Femur (tissue), 1 donor: ENCODE data around the gene MYCBPAP.

ENCODE experiments used
- DNase-seq: peaks from one replicate; pipeline ENCODE4 v3.0.0-alpha.2; 2017

Gene MYCBPAP

DNA sequence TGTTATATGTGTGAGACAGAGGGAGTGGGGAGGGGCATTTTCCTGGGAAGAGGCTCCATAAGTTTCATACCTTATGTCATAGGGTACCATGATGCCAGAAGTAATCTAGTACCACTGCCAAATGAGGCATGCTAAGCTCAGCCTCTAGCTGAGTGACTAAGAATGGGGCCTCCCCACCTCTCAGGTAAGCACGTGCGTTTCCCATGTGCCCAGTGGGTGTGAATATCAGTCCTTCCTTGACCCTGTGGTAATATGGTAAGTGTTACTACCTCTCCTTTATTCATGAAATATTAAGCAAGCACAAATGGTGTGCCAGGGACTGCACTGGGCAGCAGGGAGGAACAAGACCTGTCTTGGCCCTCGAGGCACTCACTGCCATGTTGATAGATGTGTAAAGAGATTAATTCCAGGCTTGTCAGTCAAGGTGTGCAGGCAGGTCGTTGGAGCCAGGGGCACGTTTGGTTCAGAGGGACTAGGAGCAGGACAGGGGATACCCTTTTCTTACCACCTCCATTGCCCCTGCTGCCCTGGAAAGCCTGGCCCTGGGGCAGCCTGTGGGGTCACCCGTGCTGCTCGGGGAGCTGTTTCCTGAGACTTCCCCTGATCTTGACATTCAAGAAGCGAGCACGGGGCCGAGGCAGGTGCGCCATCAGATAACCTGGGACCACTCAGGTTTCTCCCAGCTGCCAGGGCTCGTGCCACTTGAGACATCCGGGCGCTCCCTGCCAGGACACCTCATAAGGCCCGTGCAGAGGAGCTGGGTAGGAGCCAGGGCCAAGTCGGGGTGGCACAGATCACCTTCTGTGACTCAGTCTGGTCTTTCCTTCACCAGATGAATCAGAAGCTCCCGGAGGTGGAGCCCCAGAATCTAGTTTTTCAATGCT lies 20.8 kb upstream of the MYCBPAP start:
- no peak for DNase-seq

DNA sequence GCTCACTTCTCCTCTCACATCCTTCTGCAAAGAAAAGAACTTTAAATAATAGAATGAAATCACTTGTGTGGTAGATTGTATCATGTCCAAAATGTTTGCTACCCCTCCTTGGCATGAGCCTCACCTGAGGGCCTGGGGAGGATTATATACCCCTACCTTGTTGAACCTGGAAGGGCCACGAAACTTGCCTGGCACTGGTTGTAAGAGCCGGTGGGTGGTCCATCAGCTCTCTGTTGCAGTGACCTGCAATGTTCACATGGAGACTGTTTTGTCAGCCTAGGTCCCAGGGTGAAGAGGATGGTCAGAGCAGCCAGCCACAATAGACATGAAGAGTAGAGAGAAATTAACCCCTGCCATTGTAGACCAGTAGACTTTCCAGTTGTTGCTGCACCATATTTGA lies 19.4 kb upstream of the MYCBPAP start:
- DNase-seq = no peak

DNA sequence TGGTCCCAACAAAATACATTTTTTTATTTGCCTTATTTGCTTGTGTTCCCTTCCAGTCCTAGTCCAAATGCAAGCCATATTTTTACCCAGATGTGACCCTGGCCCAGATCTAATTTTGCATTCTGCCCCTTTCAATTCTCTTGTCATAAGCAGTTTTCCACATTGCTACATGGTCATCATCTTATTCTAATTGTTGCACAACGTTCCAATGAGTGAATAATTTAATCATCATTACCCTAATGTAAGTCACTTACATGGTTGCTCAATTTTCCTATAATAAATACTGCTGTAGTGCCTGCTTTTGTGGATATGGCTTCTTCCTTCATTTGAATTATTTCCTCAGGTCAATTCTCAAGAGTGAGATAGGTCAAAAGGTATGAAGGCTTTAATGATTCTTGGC lies 16.7 kb upstream of the MYCBPAP start:
- DNase-seq = no peak

DNA sequence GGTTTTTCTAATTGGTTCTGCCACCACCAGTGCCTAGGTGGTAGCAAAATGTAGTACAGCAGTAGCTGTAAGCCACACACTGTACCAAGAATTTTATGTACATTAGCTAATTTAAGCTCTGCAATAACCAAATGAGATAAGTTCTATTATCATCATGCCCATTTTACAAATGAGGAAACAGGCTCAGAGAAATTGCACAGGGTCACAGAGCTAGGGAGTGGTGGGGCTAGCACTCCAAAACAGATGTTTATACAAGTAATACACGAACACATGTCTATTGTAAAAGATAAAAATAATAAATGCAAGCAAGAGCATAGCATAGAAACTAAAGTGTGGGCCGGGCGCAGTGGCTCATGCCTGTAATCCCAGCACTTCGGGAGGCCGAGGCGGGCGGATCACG lies 16.0 kb upstream of the MYCBPAP start:
- DNase-seq = no peak

DNA sequence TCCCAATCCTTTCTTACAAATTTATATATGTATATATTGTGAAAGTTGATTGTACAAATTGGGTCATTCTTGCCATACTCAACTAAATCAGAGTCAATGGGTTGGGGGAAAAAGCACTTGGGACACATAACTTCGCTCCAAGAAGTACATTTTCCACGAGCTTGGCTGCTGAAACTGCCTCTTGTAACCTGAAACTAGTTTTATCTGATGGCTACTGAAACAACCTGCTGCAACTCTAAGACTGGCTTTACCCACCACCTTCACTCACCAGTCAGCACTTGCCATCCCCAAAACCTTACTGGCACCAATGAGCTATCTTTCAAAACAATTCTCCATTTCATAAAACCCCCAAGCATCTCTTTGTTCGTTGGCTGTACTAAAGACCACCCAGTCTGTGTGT lies 14.5 kb upstream of the MYCBPAP start:
- DNase-seq = no peak

DNA sequence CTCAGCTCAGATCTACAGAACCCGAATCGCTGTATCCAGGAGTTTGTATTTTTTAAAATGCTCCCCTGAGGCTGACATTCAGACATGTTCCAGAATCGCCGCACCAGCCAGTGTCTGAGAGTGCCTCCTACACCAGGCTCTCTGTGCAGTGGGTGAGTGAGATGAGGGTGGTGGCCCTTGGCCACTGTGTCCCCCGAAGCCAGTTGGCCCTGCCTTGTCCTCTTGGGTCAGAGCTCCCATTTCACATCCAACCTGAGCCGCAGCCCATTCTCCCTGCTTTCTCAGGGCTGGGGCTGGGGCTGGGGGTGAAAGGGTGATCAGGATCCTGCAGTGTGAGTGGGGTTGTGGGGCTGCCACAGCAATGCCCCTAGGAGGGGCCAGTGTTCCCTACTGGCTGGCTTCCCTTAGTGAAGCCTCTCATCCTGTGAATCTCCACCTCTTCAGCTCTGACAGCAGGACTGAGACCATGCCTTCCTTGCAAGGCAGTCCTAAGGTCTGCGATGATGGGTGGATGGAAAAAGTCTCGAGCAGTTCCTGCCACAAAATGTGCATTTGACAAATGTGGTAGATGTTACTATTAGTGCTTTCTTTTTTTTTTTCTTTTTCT lies 12.9 kb upstream of the MYCBPAP start:
- no peak for DNase-seq

DNA sequence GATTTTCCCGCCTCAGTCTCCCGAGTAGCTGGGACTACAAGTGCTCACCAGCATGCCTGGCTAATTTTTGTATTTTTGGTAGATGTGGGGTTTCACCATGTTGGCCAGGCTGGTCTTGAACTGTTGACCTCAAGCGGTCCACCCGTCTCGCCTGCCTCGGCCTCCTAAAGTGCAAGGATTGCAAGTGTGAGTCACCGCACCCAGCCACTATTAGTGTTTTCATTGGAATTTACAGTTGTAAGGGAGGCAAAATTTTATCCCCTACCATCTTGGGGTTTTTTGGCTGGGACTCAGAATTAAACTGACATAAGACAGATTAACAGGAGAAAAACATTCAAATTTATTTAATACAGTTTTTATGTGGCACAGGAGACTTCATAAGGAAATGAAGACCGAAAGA lies 12.3 kb upstream of the MYCBPAP start:
- DNase-seq = no peak

DNA sequence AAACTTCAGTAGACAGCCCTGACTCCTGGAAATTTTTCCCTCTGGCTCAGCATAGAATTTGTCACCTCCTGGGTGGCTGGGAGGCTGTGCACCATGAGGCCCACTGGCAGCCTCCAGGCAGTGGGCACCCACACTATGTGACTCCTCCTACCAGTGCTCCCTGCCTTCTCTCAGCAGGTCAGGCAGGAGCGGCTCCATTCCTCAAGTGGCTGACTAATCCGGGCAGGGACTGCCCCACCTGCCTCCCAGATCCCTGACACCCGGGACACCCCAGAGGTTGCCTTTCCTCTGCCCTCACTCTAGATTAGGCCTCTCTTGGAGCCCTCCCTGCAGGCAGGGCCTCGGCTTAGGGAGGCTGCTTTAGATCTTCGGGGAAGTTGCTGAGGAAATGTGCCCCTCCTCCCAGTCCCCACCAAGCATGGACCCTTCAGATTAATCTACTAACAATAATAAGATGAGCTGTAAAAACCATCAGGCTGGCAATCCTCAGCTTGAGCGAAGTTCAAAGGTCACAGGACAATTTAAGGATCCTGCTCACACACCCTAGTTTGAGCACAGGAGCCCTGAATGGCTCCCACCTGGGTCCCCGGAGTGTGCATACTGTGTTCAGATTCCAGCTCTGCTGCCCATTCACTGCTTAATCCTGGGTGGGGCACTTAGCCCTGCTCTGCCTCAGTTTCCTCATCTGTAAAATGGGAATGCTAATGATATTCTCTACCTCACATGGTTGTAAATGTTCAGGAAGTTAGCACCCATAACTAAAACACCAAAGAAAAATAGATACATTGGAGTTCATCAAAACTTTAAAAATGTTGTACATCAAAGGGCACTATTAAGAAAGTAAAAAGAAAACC lies 10.0 kb upstream of the MYCBPAP start:
- no peak for DNase-seq

DNA sequence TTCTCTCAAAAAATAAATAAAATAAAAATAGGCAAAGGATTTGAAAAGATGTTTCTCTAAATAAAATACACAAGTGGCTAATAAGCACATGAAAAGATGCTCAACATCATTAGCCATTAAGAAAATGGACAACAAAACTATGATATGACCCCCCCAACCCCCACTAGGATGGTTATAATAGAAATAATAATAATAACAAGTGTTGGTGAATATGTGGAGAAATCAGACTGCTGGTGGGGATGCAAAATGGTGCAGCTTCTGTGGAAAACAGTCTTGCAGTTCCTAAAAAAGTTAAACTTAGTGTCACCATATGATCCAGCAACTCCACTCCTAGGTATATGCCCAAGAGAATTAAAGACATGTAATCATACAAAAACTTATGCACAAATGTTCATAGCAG lies 9.0 kb upstream of the MYCBPAP start:
- no peak for DNase-seq

DNA sequence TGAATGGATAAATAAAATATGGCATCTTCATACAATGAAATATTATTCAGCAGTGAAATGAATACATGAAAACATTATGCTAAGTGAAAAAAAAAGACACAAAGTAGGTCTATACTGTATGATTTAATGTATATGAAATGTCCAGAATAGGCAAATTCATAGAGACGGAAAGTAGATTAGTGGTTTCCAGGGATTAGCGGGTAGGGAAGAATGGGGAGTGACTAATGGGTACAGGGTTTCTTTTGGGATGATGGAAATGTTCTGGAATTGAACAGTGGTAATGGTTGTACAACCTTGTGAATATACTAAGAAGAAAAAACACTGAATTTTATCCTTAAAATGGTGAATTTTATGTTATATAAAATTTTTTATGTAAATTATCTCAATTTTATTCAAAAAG lies 8.5 kb upstream of the MYCBPAP start:
- DNase-seq = no peak

DNA sequence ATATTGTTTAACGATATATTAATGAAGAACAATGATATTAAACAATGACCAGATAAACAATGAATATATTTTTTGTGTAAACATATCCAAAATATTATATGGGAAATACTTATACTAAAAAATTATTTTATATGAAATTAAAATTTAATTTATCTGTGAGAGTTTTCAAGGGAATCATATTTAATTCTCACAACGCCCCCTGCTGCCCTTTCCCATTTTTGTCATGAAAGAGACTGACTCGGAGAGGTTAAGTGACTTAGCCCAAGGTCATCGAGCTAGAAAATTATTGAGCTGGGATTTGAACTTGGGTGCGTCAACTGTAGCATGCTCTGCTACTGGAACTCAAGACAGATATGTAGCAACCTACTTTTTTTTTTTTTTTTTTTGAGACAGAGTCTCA lies 7.2 kb upstream of the MYCBPAP start:
- no peak for DNase-seq

DNA sequence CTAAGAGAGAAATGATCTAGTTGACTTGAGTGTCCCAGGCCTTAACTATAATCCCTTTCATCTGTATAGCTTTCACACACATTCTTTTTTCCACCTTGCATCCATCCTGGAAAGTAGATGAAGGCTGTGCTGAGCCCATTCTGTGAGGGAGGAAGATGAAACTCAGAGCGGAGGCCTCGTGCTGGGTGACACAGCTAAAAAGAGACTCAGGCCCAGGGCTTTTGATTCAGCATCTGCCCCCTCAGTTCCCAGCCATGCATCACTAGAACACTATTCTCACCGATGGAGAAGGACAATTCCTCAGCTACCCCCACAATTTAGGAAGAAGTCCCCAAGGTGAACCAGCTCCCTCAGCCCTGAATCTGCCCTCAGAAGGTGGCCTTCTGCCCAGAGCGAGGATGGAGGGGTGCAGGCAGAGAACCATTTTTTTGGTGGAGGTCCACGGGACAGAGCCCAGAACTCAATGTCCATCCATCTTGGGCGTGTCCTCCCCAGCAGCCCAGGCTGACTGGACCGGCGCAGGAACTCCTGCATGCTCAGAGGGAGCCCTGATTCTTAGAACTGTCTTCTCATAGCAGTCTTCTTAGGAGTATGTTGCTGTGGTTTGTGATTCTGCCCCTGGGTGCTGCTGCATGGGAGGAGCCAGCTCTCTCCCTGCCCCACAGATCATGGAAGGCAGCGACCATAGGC lies 5.8 kb upstream of the MYCBPAP start:
- no peak for DNase-seq

DNA sequence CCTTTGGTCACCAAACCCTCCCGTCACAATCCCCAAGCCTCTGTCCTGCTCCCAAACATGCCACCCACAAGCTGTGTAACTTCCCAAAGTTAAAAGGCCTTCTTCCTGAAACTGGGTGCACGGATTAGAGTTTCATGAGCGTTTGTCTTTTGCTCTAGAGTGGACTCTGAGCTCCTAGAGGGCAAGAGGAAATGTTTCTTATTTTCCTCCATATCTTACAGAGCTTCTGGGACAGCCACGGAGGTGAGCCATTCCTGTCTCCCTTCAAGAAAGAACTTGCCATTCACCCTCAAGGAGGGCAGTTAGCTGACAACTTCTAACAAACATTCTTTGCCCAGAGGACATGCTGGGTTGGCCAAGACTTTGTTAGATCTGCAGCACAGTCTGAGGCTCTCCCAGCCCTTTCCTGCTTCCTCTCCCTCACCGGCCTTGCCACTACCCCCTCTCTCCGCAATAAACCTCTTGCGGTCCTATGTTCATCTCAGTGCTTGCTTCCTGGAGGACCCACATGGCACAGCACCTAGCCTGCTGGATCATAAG lies 2.6 kb upstream of the MYCBPAP start:
- no peak for DNase-seq

DNA sequence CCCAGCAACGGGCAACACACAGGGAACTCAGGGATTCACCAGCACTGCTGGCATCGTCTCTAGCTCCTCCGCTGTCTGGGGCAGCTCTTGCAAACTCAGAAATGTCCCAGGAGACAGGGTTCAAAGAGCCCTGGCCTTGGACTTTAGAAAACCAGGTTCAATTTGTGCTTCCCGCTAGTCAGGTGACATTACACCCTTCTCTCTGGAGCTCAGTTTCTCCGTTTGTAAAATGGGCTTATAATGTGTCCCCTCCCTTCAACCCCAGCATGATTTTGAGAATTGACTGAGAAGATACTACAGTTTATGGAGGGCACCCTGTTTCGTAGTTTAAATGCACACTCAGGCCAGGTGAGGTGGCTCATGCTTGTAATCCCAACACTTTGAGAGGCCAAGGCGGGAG lies 1.9 kb upstream of the MYCBPAP start:
- no peak for DNase-seq

DNA sequence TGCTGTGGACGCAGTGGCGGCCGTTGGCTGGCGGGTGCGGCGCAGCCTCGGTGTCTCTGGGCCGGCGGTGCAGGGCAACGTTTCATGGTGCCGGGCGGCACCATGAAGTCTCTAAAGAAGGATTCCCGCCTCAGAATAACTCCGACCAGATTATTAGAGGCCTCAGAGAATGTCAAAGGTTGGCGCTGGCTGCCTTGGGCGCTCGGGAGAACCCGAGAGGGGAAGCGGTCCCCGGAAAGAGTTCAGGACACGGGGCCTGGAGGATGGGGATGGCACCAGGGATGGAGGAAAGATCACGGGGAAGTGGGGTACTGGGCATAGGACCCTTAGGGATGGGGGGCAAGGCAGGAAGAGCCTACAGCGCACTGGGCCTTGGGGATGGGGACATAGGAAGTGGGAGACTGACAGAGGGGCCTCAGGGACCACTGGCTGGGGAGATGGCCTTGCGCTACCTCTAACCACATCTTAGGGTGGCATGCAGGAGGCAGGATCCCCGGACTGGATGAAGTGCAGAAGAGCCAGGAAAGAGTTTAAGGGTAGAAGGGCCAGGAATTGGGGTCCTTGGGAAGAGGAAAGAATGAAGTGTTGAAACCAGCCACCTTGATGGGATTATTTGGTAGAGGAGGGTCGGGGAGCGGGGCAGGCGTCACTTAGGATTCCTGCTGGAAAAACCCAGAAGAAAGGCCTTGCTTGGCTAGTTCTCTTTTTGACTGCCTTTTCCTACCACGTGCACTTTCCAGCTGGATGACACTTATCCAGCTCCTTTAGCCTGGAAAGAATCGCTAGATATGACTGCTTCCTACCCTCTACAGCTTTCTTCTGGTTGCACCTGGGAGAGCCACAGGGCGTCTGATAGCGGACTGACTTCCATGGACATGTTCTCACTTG lies 578 bp downstream of the MYCBPAP start:
- no peak for DNase-seq

DNA sequence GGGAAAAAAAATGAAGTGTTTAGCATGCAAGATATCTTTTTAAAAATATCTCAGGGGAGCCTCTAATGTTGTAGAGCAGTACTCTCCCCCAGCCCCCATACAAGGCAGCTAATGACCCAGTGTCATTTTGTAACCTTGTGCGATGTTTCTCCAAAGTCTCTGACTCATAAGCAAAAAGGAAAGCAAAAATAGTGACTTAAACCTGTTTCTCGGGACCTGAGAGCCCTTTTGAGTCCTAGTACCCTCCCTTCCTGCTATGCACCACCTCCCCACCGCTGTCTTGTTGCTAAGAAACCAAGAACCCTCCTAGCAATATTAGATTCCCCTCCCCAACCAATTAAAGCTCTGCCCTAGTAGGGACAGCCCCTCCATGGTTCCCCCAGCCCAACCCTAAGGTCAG lies 2.8 kb downstream of the MYCBPAP start:
- DNase-seq = no peak

DNA sequence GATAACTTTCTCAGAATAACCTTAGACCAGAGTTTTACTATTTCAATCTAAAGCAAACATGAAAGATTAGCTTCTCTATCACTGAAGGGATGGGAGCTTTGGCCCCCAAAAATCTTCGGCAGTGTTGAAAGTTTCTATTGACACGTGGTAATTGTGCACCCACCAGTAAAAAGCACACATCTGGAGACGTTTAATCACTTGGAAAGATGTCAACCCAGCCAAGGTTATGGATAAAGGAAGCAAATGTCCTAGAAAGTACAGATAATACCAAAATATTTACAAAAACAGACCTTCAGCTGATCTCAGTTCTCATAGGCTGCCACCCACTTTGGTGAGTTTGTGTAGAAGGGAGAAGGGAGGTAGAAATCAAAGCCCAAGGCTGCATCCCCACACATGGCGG lies 5.3 kb downstream of the MYCBPAP start:
- DNase-seq = no peak

DNA sequence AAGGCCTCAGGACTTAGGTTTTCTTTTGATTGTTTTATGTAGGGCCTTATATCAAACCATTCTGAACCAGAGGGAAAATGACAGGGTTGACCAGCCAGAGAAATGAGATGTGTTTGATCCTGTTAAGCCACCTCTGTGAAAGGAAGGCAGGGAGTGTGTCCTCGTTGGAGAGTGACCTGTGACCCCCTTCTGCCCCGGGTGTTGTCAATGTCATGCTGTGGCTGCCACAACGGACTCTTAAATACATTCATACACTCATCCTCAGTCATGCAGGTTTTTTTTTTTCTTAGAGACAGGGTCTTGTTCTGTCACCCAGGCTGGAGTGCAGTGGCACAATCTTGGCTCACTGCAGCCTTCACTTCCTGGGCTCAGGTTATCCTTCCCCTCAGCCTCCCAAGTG lies 6.1 kb downstream of the MYCBPAP start:
- no peak for DNase-seq

DNA sequence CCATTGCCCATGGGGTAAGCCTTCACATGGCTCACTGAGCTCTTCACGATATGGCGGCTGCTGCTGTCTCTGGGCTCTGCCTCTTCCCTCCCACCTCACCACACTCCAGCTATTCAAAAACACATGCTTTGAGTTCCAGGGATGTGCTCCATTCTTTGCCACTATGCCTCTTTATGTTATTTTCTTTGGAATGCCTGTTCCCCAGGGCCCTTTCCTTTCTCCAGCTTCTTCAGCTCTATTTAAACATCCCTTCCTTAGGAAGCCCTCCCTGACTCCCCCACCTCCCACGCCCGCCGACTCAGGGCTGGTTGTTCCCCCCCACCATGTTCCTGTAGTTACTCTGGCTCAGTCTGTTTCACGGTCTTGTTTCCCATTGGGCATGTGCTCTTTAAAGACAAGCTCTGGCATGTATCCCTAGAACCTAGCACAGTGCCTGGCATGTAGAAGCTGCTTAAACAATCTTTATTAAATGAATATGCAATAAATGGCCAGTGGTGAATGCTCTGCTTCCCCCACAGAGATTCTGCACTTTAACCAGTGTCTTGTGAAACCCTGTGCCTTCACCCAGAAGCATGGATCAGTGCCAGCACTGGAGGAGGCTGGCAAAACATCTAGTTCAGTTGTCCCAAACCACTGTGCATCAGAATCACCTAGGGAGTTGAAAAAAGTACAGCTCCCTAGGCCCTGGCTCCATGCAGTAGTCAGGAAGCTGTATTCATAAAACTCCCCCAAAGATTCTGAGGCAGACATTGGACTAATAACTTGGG lies 6.9 kb downstream of the MYCBPAP start:
- DNase-seq = no peak

DNA sequence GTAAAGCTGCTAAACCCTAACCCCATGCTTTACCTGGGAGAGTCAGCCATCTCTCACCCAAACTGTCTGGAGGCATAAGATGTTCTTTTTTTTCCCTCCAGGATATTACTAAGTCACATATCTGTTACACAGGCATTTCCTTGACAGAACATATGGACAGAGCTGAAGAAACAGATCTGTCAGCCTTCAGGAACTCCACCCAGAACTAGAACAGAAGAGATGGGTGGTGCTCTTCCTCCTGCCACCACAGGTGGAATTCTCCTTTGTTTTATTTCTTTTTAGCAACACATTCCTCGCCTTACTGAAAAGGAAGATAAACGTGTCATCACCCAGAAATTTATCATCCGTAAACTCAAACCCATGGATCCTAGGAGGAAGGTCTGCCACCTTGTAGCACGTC lies 8.8 kb downstream of the MYCBPAP start:
- no peak for DNase-seq
